H54 (cell line): ENCODE measurements around the gene IQCB1.
"Not testable (repeated sequence)": the region's sequence is repeated elsewhere in the genome, so short reads cannot be mapped to it uniquely, and the experiment has no call there.

ENCODE experiments used
- DNase-seq: peaks from one replicate; pipeline ENCODE4 v3.0.0; 2011; ENCODE audit warnings: low spot score, mixed read lengths; ENCODE audit not compliant: insufficient read length
- FAIRE-seq: peaks from 3 replicates; lab custom pipeline; 2011; peaks lifted over from hg19 to GRCh38; lab: Jason Lieb, UNC
- POLR2A ChIP-seq: IDR thresholded peaks from 2 replicates; pipeline ENCODE4 v1.6.1; 2011; ENCODE audit warnings: low read depth, mild to moderate bottlenecking, low read length

The IQCB1 gene

DNA sequence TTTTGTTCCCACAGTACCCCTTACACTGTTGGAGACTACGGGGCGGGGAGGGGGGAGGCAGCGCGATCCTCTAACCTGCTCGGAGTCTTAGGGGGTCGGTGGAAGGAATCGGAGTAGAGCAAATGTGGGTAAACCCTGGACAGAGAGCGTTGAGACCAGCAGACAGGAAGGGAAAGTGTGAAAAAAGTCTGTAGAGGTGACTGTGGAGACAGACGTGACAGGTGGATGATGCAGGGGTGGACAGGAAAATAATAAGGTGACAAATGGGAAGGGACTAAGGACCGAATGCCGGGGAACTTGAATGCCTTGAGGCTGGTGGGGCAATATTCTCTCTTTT lies 573 bp upstream of the IQCB1 start:
- peak; percentile 4 for DNase-seq
- no peak for FAIRE-seq
- TF ChIP-seq POLR2A = no peak

DNA sequence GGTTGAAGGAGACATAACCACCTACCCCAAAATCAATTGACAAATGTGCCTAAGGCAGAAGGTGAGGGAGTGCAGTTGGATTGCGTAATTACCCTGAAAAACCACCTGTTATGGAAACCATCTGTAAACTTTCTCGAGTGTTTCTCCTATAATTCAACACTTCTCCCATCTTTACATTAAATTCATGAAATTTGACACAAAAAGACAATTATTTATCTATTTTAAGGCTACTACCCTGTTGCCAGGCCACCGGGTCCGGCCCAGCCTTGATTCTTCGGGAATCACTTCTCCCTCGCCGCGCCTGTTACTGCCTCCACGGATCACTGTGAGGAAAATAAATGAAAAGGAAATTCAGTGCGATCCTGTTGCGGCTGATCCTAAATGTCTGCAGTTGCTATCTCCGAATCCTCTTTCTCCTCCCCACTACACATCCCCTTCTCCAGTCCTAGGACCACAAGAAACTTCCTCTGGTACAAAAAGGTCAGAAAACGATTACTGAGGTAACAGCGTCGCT lies 646 bp downstream of the IQCB1 start:
- FAIRE-seq = no peak
- TF ChIP-seq POLR2A = no peak
- DNase-seq = no peak

DNA sequence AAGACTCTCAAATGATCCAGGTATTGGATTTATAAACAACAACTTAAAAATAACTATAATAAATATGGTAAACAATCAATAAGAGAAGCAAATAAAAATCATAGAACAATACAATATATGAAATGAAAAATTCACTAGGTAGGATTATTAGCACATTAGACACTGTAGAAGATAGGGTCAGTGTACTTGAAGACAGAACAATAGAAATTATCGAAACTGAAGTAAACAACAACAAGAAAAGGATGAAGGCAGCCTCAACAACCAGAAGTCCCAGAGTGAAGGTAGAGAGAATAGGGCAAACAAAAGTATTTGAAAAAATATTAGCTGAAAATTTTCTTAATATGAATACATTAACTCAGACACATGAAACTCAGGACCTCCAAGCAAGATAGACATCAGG lies 11.9 kb downstream of the IQCB1 start:
- TF ChIP-seq POLR2A = no peak
- FAIRE-seq (no peak), DNase-seq (no peak)

DNA sequence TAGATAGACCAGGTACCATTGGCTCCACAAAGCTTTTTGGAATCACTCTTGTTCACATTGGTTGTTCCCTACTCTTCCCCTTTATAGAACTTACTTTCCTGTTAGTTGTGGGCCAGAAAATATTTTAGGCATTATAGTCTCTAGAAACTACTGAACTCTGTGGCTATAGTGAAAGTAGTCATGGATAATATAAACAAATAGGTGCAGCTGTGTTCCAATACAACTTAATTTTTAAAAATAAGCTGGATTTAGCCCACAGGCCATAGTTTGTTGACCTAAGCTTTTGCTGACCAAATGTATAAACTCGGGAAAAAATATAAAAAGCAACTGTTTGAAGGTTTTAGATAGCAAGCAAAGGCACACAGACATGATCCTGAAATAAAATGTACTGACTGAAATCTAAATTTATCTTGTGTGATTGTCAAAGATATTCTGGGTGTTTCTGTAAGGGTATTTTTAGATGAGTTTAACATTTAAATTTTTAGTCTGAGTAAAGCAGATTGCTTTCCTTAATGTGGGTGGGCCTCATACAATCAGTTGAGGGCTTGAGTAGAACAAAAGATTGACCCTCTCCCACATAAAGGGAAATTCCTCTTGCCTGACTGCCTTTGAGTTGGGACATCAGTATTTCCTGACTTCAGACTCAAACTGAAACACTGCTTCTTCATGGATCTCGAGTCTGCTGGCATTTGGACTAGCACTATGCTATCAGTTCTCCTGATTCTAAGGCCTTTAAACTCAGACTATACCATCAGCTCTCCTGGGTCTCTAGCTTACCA lies 13.2 kb downstream of the IQCB1 start:
- no peak for TF ChIP-seq POLR2A
- no peak for FAIRE-seq
- DNase-seq = no peak

DNA sequence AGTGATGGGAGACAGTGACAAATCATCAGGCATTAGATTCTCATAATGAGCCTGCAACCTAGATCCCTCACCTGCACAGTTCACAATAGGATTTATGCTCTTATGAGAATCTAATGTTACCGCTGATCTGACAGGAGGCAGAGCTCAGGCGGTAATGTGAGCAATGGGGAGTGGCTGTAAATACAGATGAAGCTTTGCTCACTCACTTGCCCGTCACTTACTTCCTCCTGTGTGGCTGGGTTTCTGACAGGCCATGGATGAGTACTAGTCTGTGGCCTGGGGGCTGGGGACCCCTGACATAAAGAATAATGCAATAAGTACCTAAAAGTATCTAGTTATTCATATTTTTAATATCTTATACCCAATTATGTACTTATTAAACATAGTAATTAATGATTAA lies 15.6 kb downstream of the IQCB1 start:
- TF ChIP-seq POLR2A = no peak
- FAIRE-seq (no peak), DNase-seq (no peak)

DNA sequence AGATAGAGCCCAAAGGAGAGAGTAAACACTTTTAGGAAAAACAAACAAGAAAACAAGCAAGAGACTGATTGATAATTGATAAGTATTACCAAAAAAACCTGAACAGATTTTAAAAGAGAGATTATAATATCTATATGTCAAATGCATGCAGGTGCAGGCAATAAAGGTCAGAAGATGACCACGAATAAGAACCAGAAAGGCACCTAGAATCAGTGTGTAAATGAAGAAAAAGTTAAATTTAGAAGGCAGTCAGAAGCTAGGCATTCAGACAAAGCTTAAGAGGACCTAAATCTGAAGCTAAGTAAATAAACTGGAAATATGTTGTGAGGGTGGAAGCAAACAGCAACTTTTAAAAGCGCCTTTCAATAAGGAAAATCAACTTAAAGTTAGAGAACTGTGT lies 16.3 kb downstream of the IQCB1 start:
- no peak for DNase-seq
- no peak for TF ChIP-seq POLR2A
- FAIRE-seq = no peak

DNA sequence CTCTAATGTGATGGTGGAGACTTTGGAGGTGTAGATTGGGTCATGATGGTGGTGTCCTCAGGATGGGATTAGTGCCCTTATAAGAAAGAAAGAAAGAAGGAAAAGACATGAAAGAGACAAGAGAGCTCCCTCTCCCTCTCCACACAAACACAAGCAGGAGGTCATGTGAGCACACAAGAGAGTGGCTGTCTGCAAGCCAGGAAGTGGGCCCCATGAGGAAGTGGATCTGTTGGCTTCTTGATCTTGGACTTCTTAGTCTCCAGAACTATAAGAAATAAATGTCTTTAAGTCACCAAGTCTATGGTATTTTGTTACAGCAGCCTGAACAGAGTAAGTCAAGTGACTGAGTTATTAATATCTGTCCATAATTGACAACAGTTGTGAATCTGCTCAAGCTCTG lies 17.1 kb downstream of the IQCB1 start:
- DNase-seq = no peak
- FAIRE-seq = no peak
- TF ChIP-seq POLR2A = no peak

DNA sequence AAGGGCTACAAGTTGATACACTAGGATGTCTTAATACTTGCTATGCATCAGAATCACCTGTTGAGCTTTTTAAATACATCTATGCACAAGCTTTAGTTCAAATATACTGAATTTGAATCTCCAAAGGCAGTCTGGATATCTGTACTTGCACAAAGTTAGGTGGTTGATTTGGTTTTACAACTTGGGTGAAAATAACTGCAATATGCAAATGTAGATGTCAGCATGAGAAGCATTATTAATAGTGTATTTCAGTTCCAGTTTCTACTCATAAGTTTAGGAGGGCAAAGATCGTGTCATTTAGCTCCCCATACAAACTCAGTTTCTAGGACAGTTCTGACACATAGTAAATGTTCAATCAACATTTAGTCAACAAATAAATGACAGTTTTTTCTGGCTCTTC lies 25.6 kb downstream of the IQCB1 start:
- no peak for DNase-seq
- FAIRE-seq = peak; percentile 78
- no peak for TF ChIP-seq POLR2A

DNA sequence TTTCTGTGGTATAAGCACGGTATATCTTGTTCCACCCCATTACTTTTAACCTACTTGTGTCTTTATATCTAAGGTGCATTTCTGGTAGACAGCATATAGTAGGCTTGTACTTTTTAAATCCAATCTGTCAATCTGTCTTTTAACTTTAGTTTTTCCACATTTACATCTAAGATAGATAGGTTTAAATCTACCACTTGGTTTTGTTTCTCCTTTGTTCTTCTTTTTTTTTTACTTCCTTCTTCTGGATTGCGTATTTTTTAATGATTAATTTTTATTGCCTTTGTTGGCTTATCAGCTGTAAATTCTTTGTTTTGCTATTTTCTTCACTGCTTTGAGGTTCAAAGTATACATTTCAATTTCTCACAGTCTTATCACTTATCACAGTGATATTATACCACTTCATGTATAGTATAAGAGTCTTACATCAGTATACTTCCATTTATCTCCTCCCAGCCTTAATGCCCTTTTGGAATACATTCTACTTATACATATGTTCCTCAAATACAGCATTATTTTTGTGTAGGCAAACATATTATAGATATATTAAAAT lies 31.0 kb downstream of the IQCB1 start:
- DNase-seq (no peak), FAIRE-seq (no peak)
- TF ChIP-seq POLR2A = no peak

DNA sequence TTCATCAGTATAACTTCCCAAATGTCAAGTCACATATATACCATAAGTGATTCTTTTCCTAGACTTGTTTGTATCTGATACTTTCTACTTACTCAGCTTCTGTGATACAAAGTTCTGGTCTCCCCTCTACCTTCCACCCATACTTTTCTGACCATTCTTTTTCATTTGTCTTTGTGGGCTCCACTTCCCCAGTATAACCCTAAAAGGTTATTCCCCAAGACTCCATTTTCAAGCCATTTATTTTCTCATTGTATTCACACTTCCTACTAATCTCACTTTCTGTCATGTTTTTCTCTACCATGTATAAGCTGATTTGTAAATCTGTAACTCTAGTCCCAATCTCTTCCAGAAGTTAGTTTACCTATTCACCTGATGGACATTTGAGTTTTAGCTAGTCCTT lies 34.0 kb downstream of the IQCB1 start:
- DNase-seq (no peak), FAIRE-seq (no peak)
- no peak for TF ChIP-seq POLR2A

DNA sequence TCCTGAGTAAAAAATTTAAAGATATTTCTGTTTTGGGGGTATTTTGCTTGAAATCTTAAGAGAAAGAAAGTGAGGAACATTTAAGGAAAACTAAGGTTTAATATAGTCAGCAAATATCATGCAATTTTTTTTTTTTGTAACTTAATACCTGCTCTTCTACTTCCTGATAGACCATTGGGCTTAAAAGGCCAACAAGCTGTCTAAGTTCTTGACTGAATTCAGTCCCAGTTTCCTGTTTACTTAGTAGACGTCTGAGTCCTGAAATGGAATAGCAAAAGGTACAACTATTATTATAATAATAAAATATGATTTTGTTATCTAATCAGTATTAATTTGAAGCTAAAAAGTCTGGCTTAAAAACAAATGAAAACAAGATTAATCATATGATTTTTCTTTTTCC lies 37.9 kb downstream of the IQCB1 start:
- DNase-seq (no peak), FAIRE-seq (no peak)
- no peak for TF ChIP-seq POLR2A

DNA sequence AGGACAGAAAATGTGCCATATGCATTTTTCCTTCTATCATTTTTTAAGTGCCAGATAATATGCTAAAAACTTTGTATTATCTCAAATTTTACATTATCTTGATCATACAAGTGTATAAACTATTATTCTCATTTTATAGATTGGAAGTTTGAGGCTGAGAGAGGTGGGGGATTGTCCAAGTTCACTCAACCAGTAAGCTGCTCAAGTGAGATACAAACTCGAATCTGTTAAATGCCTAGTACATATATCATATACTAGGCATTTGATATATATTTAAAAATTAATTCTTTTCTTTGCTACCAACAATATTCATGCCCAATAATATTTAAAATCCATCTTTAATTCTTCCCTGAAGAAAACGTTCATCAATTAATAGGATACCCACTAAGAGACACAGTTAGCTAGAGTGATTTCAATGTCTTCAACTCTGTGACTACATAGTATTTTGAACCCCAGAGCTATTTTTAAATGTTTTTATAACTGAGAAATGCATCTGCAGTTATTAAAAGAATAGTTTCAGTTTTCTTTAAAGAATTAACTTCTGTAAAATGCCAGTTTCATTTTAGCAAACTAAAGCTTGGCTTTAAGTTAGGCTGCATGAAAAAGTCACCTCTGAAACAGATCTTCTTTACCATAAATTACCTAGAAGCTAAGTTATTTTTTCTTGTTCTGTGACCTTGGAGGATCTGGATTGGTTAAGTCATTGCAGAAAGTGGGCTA lies 40.4 kb downstream of the IQCB1 start:
- TF ChIP-seq POLR2A = no peak
- no peak for FAIRE-seq
- DNase-seq = no peak

DNA sequence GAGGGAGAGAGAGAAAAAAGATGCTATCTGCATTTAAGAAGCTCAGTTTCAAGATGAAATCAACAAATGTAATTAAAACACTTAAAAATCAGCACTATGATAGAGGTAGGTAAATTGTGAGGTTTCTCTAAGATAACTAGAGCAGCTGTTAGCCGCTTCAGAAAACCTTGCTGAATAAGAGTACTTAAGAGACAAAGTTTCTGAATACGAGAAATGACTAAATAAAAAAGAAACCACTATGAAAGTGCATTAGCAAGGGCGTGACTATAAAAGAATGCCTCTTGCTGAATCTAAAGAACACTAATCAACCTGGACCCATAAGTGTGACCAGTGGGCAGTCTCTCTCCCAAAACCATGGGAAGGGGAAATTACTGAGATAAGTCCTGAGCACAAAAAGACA lies 41.8 kb downstream of the IQCB1 start:
- FAIRE-seq = no peak
- no peak for TF ChIP-seq POLR2A
- DNase-seq = no peak

DNA sequence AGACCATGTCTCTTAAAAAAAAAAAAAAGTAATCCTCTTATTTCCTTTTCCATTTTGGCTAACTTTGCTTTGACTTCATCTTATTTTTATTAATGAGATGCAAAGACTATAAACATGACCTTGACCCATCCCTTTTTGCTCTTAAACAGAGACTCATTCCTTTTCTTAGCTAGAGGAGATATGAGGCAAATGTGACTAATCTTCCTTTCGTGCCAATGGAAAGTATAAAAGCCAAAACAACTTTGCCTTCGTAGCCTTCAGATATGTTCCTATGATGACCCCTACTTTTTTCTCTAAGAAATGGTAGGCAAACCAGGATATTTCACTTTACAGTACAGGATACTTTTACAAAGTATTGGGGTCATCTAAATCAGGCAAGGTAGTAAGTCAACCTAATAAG lies 48.4 kb downstream of the IQCB1 start:
- TF ChIP-seq POLR2A = no peak
- FAIRE-seq (no peak), DNase-seq (no peak)

DNA sequence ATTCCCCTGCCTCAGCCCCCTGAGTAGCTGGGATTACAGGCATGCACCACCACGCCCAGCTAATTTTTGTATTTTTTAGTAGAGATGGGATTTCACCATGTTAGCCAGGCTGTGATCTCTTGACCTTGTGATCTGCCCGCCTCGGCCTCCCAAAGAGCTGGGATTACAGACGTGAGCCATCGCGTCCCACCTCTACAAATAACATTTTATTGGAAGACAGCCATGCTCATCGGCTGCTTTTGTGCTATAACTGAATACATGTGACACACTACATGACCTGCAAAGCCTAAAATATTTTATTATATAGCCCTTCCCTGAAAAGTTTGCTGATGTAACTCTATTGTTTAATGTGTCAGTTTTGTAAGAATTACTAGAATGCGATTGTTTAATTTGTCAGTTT lies 52.1 kb downstream of the IQCB1 start:
- not testable (repeated sequence) for DNase-seq, FAIRE-seq
